DMS114 treated with DMSO at 0.1 percent for 48 hours (cell line): Measurements from ENCODE around the gene SYNJ1.
"Not testable (repeated sequence)": the region's sequence is repeated elsewhere in the genome, so short reads cannot be mapped to it uniquely, and the experiment has no call there.

ENCODE experiments used
- DNase-seq: peaks from one replicate; lab custom pipeline; 2025; ENCODE audit not compliant: unreplicated experiment; lab: John Stamatoyannopoulos, UW

Gene SYNJ1

DNA sequence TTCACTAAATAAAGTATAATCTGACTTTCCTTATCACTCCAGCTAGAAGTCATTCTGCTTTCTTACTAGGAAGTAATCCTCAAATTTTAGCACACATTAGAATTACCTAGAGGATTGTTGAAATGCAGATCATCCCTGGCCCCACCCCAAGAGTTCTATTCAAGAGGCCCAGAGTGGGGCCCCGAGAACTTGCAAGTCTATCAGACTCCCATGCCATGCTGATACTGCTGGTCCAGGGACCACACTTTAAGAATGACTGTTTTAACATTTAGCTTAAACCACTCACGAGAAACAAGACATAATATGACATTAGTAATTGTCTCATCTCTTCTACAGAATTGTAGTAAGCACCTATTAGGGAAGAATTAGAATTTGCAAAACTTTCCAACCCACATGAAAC, 7.7 kb upstream of the SYNJ1 start:
- no peak for DNase-seq

DNA sequence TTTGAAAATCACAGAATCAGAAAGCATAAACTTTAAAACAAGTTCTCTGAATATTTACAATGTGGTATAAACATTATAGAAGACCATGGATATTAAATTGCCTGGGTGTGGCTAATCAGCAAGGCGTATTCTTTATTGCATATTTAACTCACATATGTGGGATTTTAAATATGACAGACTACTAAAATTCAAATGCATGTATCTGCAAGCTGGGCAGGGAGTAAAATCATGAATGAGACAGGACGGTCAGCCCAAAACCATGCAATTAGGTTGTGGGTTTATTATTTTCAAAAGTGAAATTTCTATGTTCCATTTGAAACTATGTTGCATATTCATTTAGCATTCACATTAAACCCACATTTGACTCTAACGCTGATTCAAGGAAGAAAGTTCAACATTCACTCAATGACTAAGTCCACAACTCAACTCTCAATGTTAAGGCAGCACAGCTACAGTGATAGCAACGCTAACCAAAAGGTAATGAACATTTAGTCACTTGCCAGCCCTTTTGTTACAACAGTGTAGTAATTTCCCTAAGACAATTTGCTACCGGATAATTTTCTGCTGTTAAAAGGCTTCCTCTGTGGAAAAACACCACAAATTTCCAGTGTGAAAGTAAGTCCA, 6.3 kb upstream of the SYNJ1 start:
- no peak for DNase-seq

DNA sequence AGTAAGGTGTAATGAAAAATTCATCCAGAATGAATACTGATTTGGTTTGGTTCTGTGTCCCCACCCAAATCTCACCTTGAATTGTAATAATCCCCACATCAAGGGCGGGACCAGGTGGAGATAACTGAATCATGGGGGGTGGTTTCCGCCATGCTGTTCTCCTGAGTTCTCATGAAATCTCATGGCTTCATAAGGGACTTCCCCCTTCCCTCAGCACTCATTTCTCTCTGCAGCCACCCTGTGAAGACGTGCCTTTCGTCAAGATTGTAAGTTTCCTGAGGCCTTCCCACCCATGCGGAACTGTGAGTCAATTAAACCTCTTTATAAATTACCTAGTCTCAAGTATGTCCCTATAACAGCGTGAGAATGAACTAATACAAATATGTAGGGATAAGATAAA, 5.5 kb upstream of the SYNJ1 start:
- DNase-seq = no peak

DNA sequence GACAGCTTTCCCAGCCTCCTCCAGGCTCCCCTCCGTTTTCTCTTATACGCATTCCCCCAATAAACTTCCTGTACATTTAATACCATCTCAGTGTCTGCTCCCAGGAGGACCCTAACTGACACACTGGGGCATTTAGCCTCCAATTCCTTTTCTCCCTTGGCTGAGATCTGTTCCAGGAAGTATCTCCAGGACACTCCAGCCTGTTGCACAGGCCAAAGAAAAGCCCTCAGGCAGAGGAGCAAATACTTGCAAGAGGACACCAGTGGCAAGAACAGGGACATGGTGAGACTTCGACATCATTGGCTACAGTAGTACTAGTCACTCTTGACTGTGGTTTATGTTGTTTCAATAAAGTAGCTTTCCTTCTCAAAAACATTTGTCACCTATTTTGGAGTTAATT, 4.7 kb upstream of the SYNJ1 start:
- no peak for DNase-seq

DNA sequence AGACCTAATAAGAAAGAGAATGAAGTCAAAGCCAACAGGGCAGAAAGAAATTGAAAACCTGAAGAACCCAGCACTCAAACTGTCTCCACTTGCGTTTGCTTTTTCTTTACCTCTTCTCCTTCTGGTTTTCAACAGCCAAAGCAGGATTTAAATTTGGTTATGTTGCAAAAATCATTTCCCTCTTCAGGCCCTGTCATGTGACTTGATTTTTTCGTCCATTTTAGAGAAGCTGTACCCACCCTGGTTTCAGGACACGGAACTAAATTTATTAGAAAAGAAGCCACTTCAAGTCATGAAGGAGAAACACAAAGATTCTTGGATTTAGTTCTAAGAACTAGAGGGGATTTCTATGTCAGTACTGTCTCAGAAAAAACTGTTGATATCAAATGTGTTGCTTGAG, 1.0 kb upstream of the SYNJ1 start:
- no peak for DNase-seq

DNA sequence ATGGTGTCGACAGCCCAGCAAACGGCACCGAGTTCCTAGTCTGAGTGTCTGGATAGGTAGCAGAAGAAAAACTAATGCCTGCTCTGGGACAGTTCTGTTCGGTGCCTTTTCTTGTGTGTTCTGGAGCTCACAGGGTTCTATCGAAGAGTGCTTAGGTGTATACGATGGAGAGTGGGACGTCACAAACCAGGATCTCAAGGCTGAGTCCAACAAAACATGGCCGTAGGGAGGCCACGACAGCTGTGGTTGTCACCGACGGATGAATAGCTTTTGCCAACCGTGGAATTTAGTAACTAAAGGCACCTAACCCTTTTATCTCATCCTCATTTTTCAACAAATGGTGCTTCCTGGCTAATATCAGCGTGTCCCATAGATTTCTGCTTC, 635 bp upstream of the SYNJ1 start:
- peak; percentile 5 for DNase-seq

DNA sequence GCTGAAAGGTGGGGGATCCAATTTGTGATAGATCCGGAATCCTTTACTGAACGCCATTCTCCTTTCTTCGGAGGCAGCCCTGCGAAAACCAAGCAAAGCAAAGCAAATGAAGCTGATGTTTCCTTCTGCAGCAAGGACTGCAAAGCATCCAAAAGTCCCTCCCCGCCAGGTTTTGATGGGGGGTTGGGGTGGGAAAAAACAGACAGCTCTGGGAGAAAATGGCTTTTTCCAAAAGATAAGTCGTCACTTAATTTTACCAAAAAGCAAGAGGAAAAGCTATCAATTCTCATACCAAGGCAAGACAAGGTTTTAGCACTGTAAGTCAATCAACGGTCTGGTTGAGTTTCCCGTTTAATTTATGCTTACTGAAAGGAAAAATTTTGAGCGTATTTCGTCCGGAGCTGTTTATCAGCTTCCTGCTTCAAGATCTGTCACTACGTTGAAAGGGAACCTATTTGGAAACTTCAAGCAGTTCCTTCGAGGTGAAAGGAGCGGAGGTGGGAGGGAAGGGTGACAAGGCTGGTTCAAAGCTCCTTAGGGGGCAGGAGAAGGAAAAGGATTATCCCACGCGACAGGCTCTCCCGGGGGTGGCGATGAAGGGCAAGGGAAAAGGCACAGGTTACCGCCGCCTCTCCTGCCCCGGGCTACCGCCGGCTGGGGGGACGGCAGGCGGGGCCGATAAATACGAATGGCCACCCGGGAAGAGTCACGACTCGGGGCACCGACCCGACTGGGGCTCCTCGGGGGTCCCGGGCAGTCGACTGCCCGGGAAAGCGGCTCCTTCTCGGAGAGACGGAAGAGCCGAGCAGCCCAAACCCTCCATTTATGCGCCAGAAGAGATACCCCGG, 750 bp downstream of the SYNJ1 start:
- no peak for DNase-seq

DNA sequence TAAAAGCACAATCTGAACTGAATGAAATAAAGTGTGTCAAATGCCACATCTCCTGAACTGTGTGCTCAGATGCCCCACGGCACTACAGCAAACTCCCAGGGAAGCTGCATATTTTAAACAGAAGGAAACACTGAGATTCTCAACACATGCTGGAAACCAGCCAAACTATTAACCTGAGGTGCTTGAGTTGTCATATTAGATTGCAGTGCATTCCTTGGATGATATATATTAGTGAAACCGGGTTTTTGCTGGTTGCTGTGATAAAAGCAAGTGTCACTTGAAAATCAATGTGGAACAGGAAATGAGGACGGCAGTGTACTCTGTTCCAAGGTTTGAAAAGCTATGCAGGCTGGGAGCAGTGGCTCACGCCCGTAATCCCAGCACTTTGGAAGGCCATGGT, 8.7 kb downstream of the SYNJ1 start:
- DNase-seq = no peak

DNA sequence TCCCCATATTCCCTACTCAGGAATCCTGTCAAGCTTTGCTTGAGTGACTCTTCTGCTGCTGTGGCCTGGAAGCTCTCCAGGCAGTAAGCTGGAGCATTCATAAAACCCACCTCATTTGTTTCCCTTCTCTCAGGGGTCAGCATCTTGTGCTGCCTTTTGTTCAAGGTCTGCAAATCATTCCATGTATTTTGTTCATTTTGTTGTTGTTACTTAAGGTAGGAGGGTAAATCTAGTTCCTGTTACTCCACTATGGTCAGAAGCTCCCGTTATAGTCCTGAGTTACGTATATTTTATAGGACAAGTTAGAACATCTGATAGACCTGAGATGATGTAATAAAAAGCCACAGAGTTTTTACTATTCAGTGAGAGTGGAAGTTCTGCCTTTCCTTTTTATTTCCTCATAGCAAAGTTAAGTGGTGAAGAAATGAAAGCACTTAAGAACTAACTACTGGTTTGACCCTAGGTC, 9.9 kb downstream of the SYNJ1 start:
- DNase-seq = no peak

DNA sequence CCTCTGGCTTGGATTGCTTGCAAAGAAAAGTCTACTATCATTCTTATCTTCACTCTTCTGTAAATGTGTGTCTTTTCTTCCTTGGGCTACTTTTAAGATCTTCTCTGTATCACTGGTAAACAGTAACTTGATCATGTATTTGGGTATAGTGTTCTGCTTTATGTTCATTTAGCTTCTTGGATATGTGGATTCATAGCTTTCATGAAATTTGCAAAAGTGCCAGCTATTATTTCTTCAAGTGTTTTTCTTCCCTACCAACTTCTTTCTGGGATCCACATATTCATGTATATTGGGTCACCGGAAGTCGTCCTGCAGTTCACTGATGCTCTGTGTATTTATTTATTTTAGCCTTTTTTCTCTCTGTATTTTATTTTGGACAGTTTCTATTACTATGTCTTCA, 11.3 kb downstream of the SYNJ1 start:
- DNase-seq = no peak

DNA sequence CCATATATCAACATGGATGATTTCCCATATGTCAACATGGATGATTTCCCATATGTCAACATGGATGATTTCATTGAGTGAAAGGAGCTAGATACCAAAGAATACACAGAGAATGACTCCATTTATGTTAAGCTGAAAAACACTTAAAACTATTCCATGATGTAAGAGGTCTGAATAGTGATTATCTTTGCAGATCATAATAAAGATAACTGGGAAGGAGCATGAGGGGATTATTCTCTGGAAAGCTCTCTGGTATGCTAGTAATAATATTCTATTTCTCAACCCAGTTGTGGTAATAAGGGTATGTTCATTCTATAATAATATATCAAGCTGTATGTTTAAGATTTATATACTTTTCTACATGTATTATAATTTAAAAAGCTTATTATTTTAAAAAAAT, 14.1 kb downstream of the SYNJ1 start:
- no peak for DNase-seq

DNA sequence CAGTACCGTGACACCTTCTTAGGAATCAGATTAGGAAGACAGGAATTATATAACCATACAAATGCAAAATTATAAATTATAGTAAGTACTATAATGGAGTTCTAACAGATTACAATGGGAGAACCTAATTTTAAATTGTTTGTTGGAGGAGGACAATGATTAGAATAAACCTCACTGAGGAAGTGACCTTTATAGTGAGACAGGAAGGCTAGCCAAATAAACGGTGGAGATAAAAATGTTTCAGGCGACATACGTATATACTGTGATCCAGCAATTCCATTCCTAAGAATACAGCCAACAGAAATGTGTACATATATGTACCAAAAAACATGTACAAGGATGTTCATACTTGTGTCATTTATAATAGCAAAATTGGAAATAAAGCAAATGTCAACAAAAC, 15.2 kb downstream of the SYNJ1 start:
- DNase-seq = no peak

DNA sequence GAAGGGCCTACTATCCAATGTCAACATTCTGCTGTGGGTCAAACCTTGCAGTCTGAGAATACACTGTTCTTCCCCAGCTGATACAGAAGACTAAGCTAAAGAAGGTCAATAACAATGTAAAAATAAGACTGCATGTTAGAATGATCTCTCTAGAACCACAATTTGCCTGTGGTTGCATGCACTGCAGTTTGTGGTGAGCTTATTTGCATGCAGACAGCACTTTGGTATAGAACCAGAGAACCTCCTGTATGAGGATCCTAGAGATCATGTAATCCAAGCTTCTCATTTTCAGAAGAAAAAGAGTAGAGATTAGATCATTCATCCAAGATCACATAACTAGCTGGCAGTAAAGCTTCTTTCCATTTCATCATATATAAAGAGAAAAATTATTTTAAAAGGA, 15.8 kb downstream of the SYNJ1 start:
- no peak for DNase-seq

DNA sequence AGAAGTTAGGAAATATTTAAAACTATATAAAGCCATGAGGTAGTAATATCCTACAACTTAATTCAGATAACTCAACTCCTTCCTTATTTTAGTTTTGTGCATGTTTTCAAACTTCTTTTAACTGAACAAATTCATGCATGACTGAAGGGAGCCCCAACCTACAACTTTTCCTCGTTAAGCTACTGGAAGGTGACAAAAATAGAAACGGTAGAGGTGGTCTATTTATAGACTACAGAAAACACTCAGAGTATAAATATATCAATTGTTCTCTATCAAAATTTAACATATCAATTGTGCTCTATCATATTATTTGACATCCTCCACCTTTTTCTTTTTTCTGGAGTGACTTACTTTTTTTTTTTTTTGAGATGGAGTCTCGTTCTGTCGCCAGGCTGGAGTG, 16.8 kb downstream of the SYNJ1 start:
- no peak for DNase-seq

DNA sequence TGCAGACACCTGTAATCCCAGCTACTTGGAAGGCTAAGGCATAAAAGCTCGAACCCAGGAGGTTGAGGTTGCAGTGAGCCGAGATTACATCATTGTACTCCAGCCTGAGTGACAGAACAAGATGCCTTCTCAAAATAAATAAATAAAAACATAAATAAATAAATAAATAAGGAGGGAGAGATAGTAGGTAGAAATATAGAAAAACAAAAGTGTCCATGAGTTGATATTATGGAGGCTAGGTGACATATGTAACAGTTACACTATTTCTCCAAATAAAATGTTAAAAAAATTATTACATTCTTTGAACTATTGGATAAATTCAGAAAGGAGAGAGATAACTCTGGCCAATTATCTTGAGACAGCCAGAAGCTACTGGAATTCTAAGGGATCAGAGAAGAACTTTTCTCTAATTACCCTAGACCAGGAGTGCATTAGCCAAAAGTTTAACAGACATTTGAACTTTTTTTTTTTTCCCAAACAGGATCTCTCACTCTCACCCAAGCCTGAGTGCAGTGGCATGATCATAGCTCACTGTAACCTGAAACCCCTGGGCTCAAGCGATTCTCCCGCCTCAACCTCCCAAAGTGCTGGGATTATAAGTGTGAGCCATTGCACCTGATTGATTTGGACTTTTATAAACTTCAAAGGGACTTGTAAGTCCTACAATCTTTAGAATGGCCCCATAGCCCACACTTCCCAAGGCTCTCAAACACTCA, 17.6 kb downstream of the SYNJ1 start:
- no peak for DNase-seq

DNA sequence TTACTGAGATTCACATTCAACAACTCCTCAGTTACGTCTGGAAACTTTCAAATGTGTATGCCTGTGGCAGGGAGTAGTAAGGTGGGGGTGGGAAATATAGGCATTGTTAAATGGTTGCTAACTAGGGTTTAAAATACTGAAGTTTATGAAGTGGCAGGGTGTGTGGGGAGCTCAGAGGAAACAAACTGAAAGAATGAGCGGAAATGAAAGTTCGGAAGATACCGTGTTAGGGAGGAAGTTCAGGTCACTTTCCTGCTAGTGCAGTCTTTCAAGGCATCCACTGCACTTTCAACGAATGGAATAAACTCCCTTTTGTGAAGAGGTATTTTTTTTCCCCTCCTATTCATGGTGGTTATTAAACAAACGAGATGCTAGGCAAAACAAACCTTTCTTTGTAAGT, 19.7 kb downstream of the SYNJ1 start:
- no peak for DNase-seq

DNA sequence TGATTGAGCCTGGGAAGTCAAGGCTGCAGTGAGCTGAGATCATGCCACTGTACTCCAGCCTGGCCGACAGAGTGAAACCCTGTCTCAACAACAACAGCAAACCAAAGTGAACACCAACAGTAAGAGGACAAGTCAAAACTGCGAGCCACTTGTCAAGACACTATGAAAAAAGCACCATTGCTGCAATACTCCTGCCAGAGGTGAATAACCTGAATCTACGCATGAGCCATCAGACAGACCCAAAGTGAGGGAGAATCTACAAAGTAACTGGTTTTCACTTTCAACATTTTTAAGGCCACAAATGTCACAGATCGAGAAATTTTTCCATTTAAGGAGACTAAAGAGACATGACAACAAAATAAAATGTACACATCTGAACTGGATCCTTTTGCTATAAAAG, 21.9 kb downstream of the SYNJ1 start:
- no peak for DNase-seq

DNA sequence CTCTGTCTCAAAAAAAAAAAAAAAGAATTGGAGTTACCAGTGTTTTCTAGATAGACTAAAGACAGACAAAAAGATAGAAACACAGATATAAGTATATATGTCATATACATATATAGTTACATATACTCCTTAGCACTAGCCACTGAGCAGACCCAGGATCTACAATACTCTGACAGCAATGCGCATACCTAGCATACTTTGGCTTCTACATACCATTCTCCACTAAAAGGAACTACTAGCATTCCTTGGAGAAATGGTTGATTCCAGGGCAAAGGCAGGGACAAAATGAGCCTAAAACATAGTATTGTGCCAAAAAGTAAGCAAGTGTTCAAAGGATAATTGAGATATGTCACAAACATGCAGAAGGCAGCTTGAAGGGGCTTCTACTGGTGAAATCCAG, 22.7 kb downstream of the SYNJ1 start:
- no peak for DNase-seq

DNA sequence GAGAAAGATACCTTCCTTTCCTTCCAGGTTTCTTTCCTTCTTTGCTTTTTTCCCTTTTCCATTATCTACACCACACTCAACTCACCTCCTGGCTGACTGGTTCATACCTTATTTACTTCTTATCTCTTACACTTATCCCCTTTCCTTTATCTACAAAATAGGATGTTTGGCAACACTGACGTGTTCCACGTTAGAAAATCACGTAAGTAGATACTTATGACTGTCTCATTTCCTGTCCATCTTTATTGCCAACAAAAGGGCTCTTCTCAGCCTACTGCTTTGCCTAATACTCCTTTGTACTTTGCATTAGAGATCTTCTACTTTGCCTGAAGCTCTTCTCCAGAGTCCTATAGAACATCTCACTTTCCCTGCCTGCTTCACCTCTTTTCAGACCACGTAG, 25.1 kb downstream of the SYNJ1 start:
- DNase-seq = no peak

DNA sequence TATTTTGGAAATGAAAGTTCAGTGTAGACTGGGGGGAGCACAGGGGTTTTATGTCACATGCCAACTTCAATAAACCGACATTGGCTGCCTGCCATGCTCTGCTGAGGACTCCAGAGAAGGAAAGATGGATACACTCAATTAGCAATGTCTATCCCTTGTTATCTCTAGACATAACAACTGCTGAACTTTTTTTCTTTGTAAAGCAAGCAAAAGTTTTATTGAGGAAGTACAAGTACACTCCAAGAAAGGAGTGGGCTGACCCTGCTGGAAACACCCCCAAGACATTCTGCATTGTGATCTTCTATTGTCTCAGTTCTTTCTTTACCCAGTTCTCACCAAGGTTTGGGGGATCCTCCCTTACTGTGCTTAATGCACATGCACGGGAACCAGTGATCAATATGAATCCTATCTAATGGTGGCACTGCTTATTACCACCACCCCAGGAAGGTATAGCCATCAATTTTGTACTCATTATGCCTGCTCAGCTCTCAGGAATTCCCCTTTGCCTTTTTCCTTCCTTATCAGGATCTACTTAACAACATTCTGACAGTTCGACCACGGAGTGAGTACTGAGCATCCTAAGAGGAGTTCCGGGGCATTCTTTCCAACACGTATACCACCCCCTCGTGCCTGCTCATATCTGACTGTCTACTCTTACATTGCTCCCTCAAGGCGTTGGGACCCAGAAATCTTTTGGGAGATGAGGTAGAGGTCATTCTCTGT, 28.7 kb downstream of the SYNJ1 start:
- no peak for DNase-seq

DNA sequence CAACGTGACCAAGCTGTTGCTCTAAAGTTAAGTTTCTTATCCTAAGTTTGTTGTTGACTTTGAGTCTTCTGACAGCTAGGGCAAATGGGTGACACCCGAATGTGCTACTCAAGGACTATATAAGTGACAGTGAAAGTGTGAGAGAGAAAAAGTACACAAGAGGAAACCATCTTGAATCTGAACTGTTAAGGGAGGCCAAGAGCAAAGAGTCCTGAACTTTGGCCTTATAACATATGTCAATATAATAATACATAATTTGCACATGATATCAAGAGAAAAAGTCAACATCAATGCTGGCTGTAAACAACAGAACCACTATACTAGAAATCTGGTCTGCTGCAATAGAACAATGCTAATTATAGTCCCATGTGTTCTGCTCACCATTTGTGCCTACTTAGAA, 29.5 kb downstream of the SYNJ1 start:
- DNase-seq = no peak

DNA sequence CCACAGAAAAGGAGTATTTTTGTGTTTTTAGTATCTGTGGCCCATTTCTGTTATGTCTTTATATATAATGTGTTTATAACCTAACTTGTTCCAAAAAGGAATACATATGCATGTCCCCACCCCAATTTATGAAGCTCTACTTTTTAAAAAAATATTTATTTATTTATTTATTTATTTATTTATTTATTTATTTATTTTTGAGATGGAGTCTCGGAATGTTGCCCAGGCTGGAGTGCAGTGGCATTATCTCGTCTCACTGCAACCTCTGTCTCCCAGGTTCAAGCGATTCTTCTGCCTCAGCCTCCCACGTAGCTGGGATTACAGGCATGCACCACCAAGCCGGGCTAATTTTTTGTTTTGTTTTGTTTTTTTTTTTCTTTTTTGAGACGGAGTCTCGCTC, 32.3 kb downstream of the SYNJ1 start:
- DNase-seq = not testable (repeated sequence)
